ENCODE results near the gene HIF3A. TPM values are rescaled to one million over a fixed set of nuclear protein-coding genes. Genes with fewer than 3 reads are reported as not detected.

The HIF3A gene
- total RNA-seq, 1 experiment from 2014 or later = 0.98 TPM

DNA sequence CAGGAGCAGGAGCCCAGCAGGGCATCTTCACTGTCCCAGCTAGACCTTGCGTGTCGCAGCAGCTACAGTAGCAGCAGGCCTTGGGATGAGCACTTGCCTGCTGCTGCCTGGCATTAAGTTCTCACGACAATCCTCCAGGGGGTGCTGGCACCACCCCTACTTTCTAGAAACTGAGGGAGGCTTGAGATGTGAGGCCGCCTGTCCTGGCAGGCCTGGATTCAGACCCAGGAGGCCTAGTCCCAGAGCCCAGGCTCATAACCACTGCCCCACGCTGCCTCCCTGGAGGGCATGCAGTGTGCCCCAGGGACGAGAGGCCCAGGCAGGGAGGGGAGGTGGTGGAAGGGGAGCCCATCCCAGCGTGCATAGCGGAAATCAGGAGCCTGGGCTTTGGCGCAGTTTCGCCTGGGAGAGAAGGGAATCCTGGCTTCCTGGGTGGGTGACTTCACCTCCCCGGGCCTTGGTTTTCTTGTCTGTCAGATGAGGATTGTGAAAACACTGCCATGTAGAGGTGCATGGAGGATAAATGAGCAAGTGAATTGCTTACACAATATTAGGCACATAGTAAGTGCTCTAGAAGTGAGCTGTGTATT, 76.2 kb downstream of the HIF3A start:
- RAD21 ChIA-PET (ENCODE audit: low non-redundant PET in 1 of 2, low total read pairs in 2 of 2, uncharacterized antibody in 2 of 2, unreplicated experiment in 2 of 2) = no interaction called here
- no peaks in the 10 kb centered on the region for H3K9me3 ChIP-seq (ENCODE audit: control insufficient read depth in 1 of 2, insufficient read depth in 1 of 2, low read depth in 1 of 2, low read length in 2 of 2)
- H3K9me2 ChIP-seq (ENCODE audit: insufficient read depth) = no peaks in the 10 kb centered on the region
- no peak for TF ChIP-seq CEBPB (IDR thresholded peaks at IDR 0.05; ENCODE audit: low read depth)
- TF ChIP-seq, protein P1, sequence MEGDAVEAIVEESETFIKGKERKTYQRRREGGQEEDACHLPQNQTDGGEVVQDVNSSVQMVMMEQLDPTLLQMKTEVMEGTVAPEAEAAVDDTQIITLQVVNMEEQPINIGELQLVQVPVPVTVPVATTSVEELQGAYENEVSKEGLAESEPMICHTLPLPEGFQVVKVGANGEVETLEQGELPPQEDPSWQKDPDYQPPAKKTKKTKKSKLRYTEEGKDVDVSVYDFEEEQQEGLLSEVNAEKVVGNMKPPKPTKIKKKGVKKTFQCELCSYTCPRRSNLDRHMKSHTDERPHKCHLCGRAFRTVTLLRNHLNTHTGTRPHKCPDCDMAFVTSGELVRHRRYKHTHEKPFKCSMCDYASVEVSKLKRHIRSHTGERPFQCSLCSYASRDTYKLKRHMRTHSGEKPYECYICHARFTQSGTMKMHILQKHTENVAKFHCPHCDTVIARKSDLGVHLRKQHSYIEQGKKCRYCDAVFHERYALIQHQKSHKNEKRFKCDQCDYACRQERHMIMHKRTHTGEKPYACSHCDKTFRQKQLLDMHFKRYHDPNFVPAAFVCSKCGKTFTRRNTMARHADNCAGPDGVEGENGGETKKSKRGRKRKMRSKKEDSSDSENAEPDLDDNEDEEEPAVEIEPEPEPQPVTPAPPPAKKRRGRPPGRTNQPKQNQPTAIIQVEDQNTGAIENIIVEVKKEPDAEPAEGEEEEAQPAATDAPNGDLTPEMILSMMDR (IDR thresholded peaks at IDR 0.05 in 2 of 3, conservative IDR thresholded peaks at IDR 0.05 in 1 of 3; ENCODE audit: borderline replicate concordance in 1 of 3, insufficient read depth in 1 of 3, low read depth in 2 of 3, low read length in 2 of 3) = peak in 2 of 3 experiments; percentile 26 to 34; a peak in 3 of 6 replicates
- ATAC-seq (peak; percentile 54), DNase-seq (ENCODE audit: low read depth, low spot score) (no peak)
- H4K20me1 ChIP-seq (ENCODE audit: insufficient read depth) = no peaks in the 10 kb centered on the region
- no peak overlapping the region for H2AFZ ChIP-seq (ENCODE audit: low read depth, low read length, poor library complexity, severe bottlenecking)
- H3K27ac ChIP-seq (ENCODE audit: low read depth, low read length) = peak overlapping the region; percentile 67
- CTCF ChIA-PET = interaction anchor here (0.9 to 1.4 kb wide), 4 partner anchors 9 to 92 kb away, joined by 3 to 7 read pairs (median 4); no protein-coding TSS in a partner anchor
- no peaks in the 10 kb centered on the region for H3K27me3 ChIP-seq (ENCODE audit: insufficient read depth, low read length)
- peak overlapping the region; percentile 37 for H3K4me2 ChIP-seq (ENCODE audit: low read length)
- no peak overlapping the region for H3K9ac ChIP-seq (ENCODE audit: low read length)
- no TSS peak for BruUV-seq (replicated peaks)
- intact Hi-C loops (cut with micrococcal nuclease) = no loop called here
- POLR2A ChIA-PET = no interaction called here
- H3K4me1 ChIP-seq (ENCODE audit: control insufficient read depth in 1 of 2, insufficient read depth in 2 of 2, low read length in 2 of 2) = peaks cover 24 to 34% of the 10 kb centered on the region in 2 experiments; a peak in 3 of 4 replicates
- peaks cover 21 to 24% of the 10 kb centered on the region in 2 experiments; a peak in 3 of 4 replicates for H3K36me3 ChIP-seq (ENCODE audit: control insufficient read depth in 1 of 2, insufficient read depth in 2 of 2, low read length in 2 of 2)
- no peak overlapping the region for H3K4me3 ChIP-seq (replicated peaks in 1 of 2; ENCODE audit: low read depth in 1 of 2, low read length in 2 of 2)
- H3K79me2 ChIP-seq (ENCODE audit: insufficient read depth, low read length) = peaks cover 67% of the 10 kb centered on the region

DNA sequence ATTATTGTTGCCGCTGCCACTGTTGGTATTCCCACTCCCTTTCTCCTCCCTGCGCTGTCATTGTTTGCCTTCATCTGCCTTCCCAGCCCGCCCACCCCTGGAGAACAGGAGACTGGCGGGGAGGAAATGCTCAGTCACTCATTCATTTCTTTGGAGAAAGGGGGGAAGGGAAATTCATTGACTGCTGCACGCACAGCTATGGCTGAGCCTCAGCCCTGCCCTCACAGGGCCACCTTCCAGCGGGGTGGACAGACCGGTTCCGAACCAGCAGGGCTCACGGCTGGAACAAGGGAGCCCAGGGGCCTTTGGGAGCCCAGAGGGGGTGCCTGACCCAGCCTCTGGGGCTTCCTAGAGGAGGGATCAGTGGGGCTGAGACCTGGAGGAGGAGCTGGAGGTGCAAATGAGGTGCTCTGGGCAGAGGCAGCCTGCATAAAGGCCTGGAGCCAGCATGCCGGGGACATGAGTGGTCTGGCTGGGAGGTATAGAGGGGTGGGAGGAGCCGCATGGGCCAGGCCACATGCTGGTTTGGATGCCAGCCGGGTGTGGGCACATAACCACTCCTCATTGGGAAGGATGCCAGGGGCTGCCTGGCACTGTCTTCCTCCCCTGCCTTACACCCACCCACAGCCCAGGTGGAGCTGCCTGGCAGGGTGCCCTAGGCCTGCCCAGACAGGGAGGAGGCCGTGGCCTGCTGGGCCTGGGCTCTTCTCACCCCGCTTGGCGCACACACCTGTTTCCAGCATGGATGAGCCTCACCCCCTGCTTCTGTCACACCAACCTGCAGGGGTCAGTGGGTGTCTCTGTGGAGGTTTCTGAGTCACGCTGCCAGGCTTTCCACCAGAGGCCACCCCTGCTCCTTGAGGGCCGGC, 76.9 kb downstream of the HIF3A start:
- no peaks in the 10 kb centered on the region for H3K9me2 ChIP-seq (ENCODE audit: insufficient read depth)
- H3K36me3 ChIP-seq (ENCODE audit: control insufficient read depth in 1 of 2, insufficient read depth in 2 of 2, low read length in 2 of 2) = peaks cover 22 to 30% of the 10 kb centered on the region in 2 experiments; a peak in 3 of 4 replicates
- peaks cover 68% of the 10 kb centered on the region for H3K79me2 ChIP-seq (ENCODE audit: insufficient read depth, low read length)
- TF ChIP-seq EGR1 (IDR thresholded peaks at IDR 0.05; ENCODE audit: low read depth) (peak; percentile 72; the same call in 1 of the 2 replicates), ZFX (IDR thresholded peaks at IDR 0.05) (no peak)
- TF ChIP-seq, protein P2, sequence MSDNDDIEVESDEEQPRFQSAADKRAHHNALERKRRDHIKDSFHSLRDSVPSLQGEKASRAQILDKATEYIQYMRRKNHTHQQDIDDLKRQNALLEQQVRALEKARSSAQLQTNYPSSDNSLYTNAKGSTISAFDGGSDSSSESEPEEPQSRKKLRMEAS (IDR thresholded peaks at IDR 0.05) = peak; percentile 68; the same call in 1 of the 2 replicates
- peaks cover 24 to 34% of the 10 kb centered on the region in 2 experiments; a peak in 3 of 4 replicates for H3K4me1 ChIP-seq (ENCODE audit: control insufficient read depth in 1 of 2, insufficient read depth in 2 of 2, low read length in 2 of 2)
- no peak overlapping the region for H2AFZ ChIP-seq (ENCODE audit: low read depth, low read length, poor library complexity, severe bottlenecking)
- no peaks in the 10 kb centered on the region for H3K27me3 ChIP-seq (ENCODE audit: insufficient read depth, low read length)
- H3K27ac ChIP-seq (ENCODE audit: low read depth, low read length) = peak overlapping the region; percentile 67
- ATAC-seq (peak; percentile 65), DNase-seq (ENCODE audit: low read depth, low spot score) (no peak)
- H3K9me3 ChIP-seq (ENCODE audit: control insufficient read depth in 1 of 2, insufficient read depth in 1 of 2, low read depth in 1 of 2, low read length in 2 of 2) = no peaks in the 10 kb centered on the region
- intact Hi-C loops (cut with micrococcal nuclease) = no loop called here
- ChIA-PET POLR2A (no interaction called here), CTCF (interaction anchor here (0.9 to 1.4 kb wide), 3 partner anchors 9 to 93 kb away, joined by 3 to 7 read pairs (median 5); no protein-coding TSS in a partner anchor), RAD21 (ENCODE audit: low non-redundant PET in 1 of 2, low total read pairs in 2 of 2, uncharacterized antibody in 2 of 2, unreplicated experiment in 2 of 2) (interaction anchor here in 1 of 2 experiments (0.7 kb wide), 1 partner anchor 21 kb away, joined by 3 read pairs; no protein-coding TSS in a partner anchor)
- 0 out of 2 replicates have a peak, but pooled peaks cover 5% of the 10 kb centered on the region for H4K20me1 ChIP-seq (ENCODE audit: insufficient read depth)
- 0 out of 2 replicates have a peak overlapping the region, but pooled peaks have one; percentile 14 for H3K9ac ChIP-seq (ENCODE audit: low read length)
- peak overlapping the region; percentile 21; the same call in 1 of the 2 replicates for H3K4me2 ChIP-seq (ENCODE audit: low read length)
- H3K4me3 ChIP-seq (replicated peaks in 1 of 2; ENCODE audit: low read depth in 1 of 2, low read length in 2 of 2) = no peak overlapping the region
- no TSS peak for BruUV-seq (replicated peaks)

Data from HCT116 (cell line).